Measurements from ENCODE around the gene GTPBP1. TPM values are rescaled to one million over a fixed set of nuclear protein-coding genes. Genes with fewer than 3 reads are reported as not detected.

Gene GTPBP1
- total and polyA plus RNA-seq, 12 donors = 13.5 to 53.2 (median 33.8) TPM

- WGBS, 2 donors = 23 to 28% methylated on average over 12 of the region's 12 CpGs
- Histone ChIP-seq H3K27me3 (no peaks in the 10 kb centered on the region), H3K36me3 (peaks cover 0 to 46% (median 33%) of the 10 kb centered on the region in 9 donors), H3K9me3 (no peaks in the 10 kb centered on the region), H3K4me3 (peak overlapping the region; percentile 36 to 82 (median 71)), H3K27ac (peak overlapping the region; percentile 93 to 99 (median 96)), H3K4me1 (peaks cover 2 to 73% (median 29%) of the 10 kb centered on the region in 9 donors)
- DNase-seq (peak in 1 of 2 donors; percentile 57), ATAC-seq (peak in 6 of 8 donors; percentile 5 to 43 (median 38))
- intact Hi-C loops (cut with DNase I) = loop anchor here in 5 of 10 donors (2.0 to 10.0 kb wide), 4 partner anchors 37 to 49 kb away; partner anchors contain the start of genes GTPBP1 (in 4 of the 5) and JOSD1 (in 1 of the 5)
- TF ChIP-seq CTCF (IDR thresholded peaks at IDR 0.05) = no peak
Observed at GRCh38 chr22:38753948-38754750, 48.4 kb downstream of the GTPBP1 start.

DNA sequence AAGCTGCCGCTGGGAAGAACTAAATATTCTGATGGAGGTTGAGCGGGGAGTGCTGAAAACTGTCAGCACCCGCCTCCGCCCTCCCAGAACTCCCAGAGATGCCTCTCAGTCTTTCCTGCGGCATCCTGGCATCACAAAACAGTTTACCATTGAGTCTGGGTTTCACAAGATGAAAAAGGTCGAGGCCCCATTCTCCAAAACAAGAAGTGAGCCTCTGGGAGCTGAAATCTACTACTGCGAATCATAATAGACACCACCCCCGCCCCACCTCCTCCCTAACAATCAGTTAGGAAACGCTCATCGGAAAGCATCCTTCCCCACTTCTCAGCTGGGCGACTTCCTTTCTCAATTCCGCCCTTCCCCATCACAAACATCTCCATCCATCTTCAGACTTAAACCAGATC is 49.0 kb downstream of the GTPBP1 start:
- Histone ChIP-seq H3K9me3 (no peaks in the 10 kb centered on the region), H3K27ac (peak overlapping the region; percentile 93 to 99 (median 96)), H3K4me1 (peaks cover 2 to 73% (median 29%) of the 10 kb centered on the region in 9 donors), H3K36me3 (peaks cover 0 to 40% (median 27%) of the 10 kb centered on the region in 9 donors), H3K4me3 (peak overlapping the region; percentile 36 to 82 (median 71)), H3K27me3 (no peaks in the 10 kb centered on the region)
- DNase-seq = peak in 1 of 2 donors; percentile 50
- TF ChIP-seq CTCF (IDR thresholded peaks at IDR 0.05) = no peak
- ATAC-seq = peak in 7 of 8 donors; percentile 1 to 34 (median 23)
- intact Hi-C loops (cut with DNase I) = loop anchor here in 6 of 10 donors (1.0 to 10.0 kb wide), 5 partner anchors 37 to 50 kb away; partner anchors contain the start of genes GTPBP1 (in 4 of the 6) and JOSD1 (in 1 of the 6)
- WGBS, 2 donors = 13 to 15% methylated on average over 12 of the region's 12 CpGs

GRCh38 chr22:38755155-38755910 is 49.6 kb downstream of the GTPBP1 start:
- intact Hi-C loops (cut with DNase I) = loop anchor here in 3 of 10 donors (1.0 to 10.0 kb wide), 3 partner anchors 48 to 51 kb away; partner anchors contain the start of genes GTPBP1 (in 2 of the 3) and JOSD1 (in 1 of the 3)

More at GRCh38 chr22:38755155-38755910, 49.6 kb downstream of the GTPBP1 start:
- H3K27me3 ChIP-seq = no peaks in the 10 kb centered on the region
- ATAC-seq (peak; percentile 76 to 89 (median 86)), DNase-seq (peak; percentile 89 to 95)
- H3K36me3 ChIP-seq = peaks cover 0 to 34% (median 21%) of the 10 kb centered on the region in 9 donors
- no peaks in the 10 kb centered on the region for H3K9me3 ChIP-seq
- H3K4me1 ChIP-seq = peaks cover 2 to 69% (median 29%) of the 10 kb centered on the region in 9 donors
- no peak for TF ChIP-seq CTCF (IDR thresholded peaks at IDR 0.05)
- H3K27ac ChIP-seq = peak overlapping the region; percentile 93 to 99 (median 96)
- H3K4me3 ChIP-seq = peak overlapping the region; percentile 36 to 82 (median 71)
- 0 to 1% methylated on average over 55 to 74 of the region's 74 CpGs for WGBS, 2 donors
